Caki2 (cell line): ENCODE measurements around the gene TRPV4. TPM values are rescaled to one million over a fixed set of nuclear protein-coding genes. Genes with fewer than 3 reads are reported as not detected.

Experiments
- DNase-seq: peaks from one replicate; pipeline ENCODE4 v3.0.0-alpha.2; 2015; ENCODE audit warnings: low read depth
- in situ Hi-C: cut with HindIII; loops from 2 replicates; pipeline ENCODE4 v1.10.0; 2016; ENCODE audit warnings: low sequenced_read_pairs, low pct_unique_long_range_greater_than_20kb, mixed read lengths
- total RNA-seq: library from RNA; depleted of rRNA; stranded (reverse); fragments of >200 nt; shearing (Covaris generic); gene quantifications from 2 replicates; pipeline ENCODE4 v1.2.3, GENCODE V29; 2014; ENCODE audit warnings: low replicate concordance

The TRPV4 gene
- total RNA-seq, 1 experiment from 2014 or later = not detected

- DNase-seq = no peak
- in situ Hi-C loops = no loop called here
These were observed 474 bp downstream of the TRPV4 start for GRCh38 chr12:109832541-109833306.

- DNase-seq = no peak
- in situ Hi-C loops = no loop called here
These were observed 1.3 kb downstream of the TRPV4 start for GRCh38 chr12:109831929-109832328.

GRCh38 chr12:109831365-109831764 lies 1.8 kb downstream of the TRPV4 start:
- no peak for DNase-seq
- in situ Hi-C loops = no loop called here

DNA sequence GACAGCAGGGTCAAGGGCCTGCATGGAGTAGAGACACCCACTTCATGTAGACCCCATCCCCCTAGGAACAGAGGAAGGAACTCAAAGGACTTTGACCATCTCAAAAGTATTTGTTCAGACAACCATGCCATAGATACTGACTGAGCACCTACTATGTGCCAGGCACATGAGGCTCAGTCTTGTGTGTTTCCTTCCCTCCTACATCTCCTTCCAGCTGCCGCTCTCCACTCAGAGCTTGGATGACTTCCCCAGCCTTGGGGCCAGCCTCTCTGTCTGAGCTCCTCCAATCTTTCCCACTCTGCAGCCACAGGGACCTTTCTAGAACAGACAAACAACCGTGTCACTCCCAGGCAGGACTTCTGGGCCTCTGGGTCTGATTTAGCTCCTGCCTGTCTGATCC lies 2.5 kb downstream of the TRPV4 start:
- no peak for DNase-seq
- in situ Hi-C loops = no loop called here

DNA sequence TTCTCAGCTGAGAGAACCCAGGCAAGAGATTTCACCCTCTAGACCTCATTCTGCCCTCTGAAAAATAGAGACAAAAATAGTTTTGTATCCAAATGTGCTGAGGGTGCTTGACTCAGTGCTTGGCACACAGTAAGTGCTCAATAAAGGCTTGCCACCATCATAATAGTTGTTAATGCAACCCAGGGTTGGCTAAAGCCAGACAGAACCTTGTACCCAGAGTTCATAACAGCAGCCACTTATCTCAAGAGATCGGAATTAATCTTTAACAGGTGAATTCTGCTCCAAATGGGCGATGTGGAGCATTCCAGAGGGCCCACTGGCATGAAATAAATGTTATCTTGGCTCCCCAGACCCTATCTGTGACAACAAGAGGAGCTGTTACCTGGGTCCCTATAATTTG lies 2.9 kb downstream of the TRPV4 start:
- no peak for DNase-seq
- in situ Hi-C loops = no loop called here

DNA sequence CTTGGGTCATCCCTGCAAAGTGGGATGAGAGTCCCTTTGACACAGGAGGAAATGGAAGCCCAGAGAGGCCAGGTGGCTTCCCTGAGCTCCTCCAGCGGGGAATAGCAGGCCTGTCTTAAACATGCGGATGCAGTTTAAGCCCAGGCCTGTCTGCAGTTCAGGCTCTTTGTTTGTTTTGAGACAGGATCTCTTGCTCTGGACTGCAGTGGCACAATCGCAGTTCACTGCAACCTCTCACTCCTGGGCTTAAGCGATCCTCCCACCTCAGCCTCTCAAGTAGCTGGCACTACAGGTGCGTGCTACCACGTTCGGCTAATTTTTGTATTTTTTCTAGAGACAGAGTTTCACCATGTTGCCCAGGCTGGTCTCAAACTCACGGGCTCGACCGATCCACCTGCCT lies 3.5 kb downstream of the TRPV4 start:
- no peak for DNase-seq
- in situ Hi-C loops = no loop called here

- in situ Hi-C loops = no loop called here
- no peak for DNase-seq
These were observed 4.3 kb downstream of the TRPV4 start for GRCh38 chr12:109828754-109829511.

DNA sequence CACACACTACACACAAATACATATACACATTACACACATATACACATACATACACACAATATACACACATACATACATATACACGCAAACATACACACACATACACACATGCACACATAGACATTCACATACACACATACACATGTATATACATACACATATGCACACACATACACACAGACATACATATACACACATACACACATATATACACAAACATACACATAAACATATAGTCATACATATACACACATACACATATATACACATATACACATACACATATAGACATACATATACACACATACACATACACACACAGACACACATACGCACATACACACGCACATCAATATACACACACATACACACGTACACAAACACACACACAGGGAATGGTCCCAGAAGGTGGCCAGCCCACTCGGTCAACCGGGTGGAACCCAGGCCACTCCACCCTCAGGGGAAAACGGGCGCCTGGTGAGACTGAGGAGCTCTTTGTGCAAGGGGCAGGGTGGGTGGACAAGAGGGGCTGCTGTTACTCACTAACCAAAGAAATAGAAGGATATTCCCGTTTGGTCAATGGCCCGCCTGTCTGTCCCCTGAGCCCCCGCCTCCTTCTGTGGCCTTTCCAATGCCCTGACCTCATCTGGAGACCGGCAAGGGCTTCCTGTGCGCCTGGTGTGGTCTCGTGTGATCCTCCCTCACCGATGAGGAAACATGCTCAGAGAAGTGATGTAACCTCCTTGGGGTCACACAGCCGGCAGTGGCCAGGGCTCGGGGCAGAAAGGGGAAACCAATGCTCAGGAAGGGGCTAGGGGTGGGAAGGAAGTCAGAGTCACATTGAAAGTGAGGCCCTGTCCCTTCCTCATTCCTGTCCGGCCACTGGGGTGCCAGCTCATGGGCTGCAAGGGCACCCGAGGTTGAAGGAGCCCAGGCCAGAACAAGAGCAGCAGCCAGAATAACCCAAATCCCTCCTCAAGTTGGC lies 5.3 kb downstream of the TRPV4 start:
- DNase-seq = no peak
- in situ Hi-C loops = no loop called here

DNA sequence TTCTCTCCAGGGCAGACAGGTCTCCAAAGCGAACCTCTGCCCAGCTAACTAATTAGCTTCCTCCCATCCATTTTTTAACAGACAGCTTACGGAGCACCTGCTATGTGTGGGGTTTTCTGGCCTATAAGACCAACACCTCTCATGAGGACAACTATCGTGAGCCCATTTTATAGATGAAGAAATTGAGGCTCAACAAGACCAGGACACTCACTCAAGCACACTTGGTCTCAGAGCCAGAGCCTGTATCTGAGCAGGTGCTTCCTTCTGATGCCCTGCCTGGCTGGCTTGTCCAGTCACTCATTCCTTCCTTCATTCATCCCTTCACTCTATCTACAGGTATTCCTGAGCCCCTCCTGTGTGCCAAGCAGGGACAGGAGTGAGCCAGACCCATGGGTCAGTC lies 6.1 kb downstream of the TRPV4 start:
- no peak for DNase-seq
- in situ Hi-C loops = no loop called here

- no peak for DNase-seq
These were observed 8.5 kb downstream of the TRPV4 start for GRCh38 chr12:109824731-109825130.

DNA sequence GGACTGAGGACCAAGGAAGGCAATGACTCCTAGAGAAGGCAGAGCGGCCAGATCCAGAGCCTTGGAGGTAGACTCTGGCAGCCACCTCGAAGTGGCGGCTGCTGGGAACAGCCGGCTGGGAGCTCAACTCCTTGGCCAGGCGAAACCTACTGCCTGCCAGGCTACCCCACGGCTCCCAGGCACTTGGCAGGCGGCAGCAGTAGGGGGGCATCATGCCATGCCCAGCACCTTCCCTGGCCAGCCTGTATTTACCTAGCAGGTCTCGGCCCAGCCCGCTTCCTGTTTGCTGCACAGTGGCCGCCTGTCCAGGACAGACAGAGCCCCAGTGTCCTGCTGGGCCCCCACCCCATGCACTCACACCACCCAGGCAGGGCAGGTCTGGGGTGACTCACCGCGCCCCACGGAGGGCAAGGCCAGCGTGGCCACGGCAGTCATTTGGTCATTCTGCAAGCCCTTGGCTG lies 10.2 kb downstream of the TRPV4 start:
- in situ Hi-C loops = no loop called here
- no peak for DNase-seq

More at GRCh38 chr12:109824731-109825130, 8.5 kb downstream of the TRPV4 start:
- in situ Hi-C loops = no loop called here

- in situ Hi-C loops = no loop called here
- no peak for DNase-seq
These were observed 10.8 kb downstream of the TRPV4 start for GRCh38 chr12:109822416-109822815.

DNA sequence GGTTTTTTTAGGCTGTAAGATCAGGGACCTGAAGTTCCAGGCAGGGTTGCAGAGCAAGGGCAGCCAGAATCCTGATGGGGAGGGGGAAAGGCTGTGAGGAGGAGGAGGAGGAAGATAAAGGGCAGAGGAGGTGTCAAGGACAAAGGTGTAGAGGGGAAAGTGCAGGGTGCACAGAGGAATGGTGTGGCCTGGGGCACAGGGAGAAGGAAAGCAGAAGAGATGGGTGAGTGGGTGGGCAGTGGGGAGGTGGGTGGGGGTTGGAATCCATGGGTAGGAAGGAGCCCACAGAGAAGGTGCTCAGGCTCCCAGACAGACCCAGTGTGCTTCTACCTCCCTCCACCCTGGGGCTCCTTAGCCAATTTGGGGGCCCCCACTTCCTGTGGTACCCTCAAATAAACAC lies 11.2 kb downstream of the TRPV4 start:
- in situ Hi-C loops = no loop called here
- DNase-seq = no peak

GRCh38 chr12:109820816-109821381 lies 12.3 kb downstream of the TRPV4 start:
- no peak for DNase-seq

GRCh38 chr12:109818905-109819500 lies 14.2 kb downstream of the TRPV4 start:
- in situ Hi-C loops = no loop called here
- DNase-seq = no peak

More at GRCh38 chr12:109820816-109821381, 12.3 kb downstream of the TRPV4 start:
- in situ Hi-C loops = no loop called here

- DNase-seq = no peak
- in situ Hi-C loops = no loop called here
These were observed 14.9 kb downstream of the TRPV4 start for GRCh38 chr12:109818253-109818652.

GRCh38 chr12:109817627-109818231 lies 15.5 kb downstream of the TRPV4 start:
- in situ Hi-C loops = no loop called here
- DNase-seq = no peak
